Stimulated activated naive CD8-positive, alpha-beta T cell treated with anti-CD3 and anti-CD28 coated beads, Interleukin-15, Interleukin-2, amounts not matched to agents 100 ng/mL and 50 ng/mL, for 24 hours (primary cell): Measurements from ENCODE around the gene MCM3AP.
A peak's percentile ranks its signal among the peaks of the same experiment; 100 is the strongest.

Source experiments
- H3K27ac Mint-ChIP-seq: one replicate; pipeline ENCODE4 v1.8.0; 2021; ENCODE audit warnings: mild to moderate bottlenecking, mixed read lengths
- H3K27me3 Mint-ChIP-seq: one replicate; pipeline ENCODE4 v1.8.0; 2021; ENCODE audit warnings: mixed read lengths
- H3K36me3 Mint-ChIP-seq: one replicate; pipeline ENCODE4 v1.8.0; 2021; ENCODE audit warnings: low read depth, mixed read lengths
- H3K4me1 Mint-ChIP-seq: one replicate; pipeline ENCODE4 v1.8.0; 2021; ENCODE audit warnings: low read depth, mixed read lengths
- H3K4me3 Mint-ChIP-seq: one replicate; pipeline ENCODE4 v1.8.0; 2021; ENCODE audit warnings: mild to moderate bottlenecking, mixed read lengths
- H3K9me3 Mint-ChIP-seq: one replicate; pipeline ENCODE4 v1.8.0; 2021; ENCODE audit warnings: mixed read lengths

MCM3AP gene

GRCh38 chr21:46295996-46296752 is 10.8 kb upstream of the MCM3AP start:
- H3K36me3 Mint-ChIP-seq = peaks cover 25% of the 10 kb centered on the region
- H3K27ac Mint-ChIP-seq = peak overlapping the region; percentile 65
- H3K9me3 Mint-ChIP-seq = no peaks in the 10 kb centered on the region
- H3K4me3 Mint-ChIP-seq = peak overlapping the region; percentile 43
- no peaks in the 10 kb centered on the region for H3K27me3 Mint-ChIP-seq
- H3K4me1 Mint-ChIP-seq = peaks cover 23% of the 10 kb centered on the region

GRCh38 chr21:46295177-46295770 is 9.9 kb upstream of the MCM3AP start:
- Mint-ChIP-seq H3K27ac (peak overlapping the region; percentile 36), H3K4me3 (no peak overlapping the region), H3K4me1 (peaks cover 25% of the 10 kb centered on the region), H3K27me3 (no peaks in the 10 kb centered on the region), H3K9me3 (no peaks in the 10 kb centered on the region), H3K36me3 (peaks cover 20% of the 10 kb centered on the region)

- peaks cover 29% of the 10 kb centered on the region for H3K4me1 Mint-ChIP-seq
- H3K36me3 Mint-ChIP-seq = peaks cover 25% of the 10 kb centered on the region
- no peak overlapping the region for H3K4me3 Mint-ChIP-seq
- H3K27me3 Mint-ChIP-seq = no peaks in the 10 kb centered on the region
- H3K9me3 Mint-ChIP-seq = no peaks in the 10 kb centered on the region
- H3K27ac Mint-ChIP-seq = no peak overlapping the region
These were observed 9.3 kb upstream of the MCM3AP start for GRCh38 chr21:46294647-46295176.

GRCh38 chr21:46291561-46291960 is 6.2 kb upstream of the MCM3AP start:
- H3K27ac Mint-ChIP-seq = no peak overlapping the region
- no peak overlapping the region for H3K4me3 Mint-ChIP-seq

GRCh38 chr21:46289655-46290179 is 4.3 kb upstream of the MCM3AP start:
- Mint-ChIP-seq H3K27ac (no peak overlapping the region), H3K27me3 (no peaks in the 10 kb centered on the region), H3K4me1 (peaks cover 35% of the 10 kb centered on the region), H3K9me3 (no peaks in the 10 kb centered on the region), H3K36me3 (peaks cover 33% of the 10 kb centered on the region), H3K4me3 (no peak overlapping the region)

More at GRCh38 chr21:46291561-46291960, 6.2 kb upstream of the MCM3AP start:
- no peaks in the 10 kb centered on the region for H3K9me3 Mint-ChIP-seq
- H3K4me1 Mint-ChIP-seq = peaks cover 39% of the 10 kb centered on the region
- peaks cover 32% of the 10 kb centered on the region for H3K36me3 Mint-ChIP-seq
- H3K27me3 Mint-ChIP-seq = no peaks in the 10 kb centered on the region

GRCh38 chr21:46287541-46287940 is 2.1 kb upstream of the MCM3AP start:
- peaks cover 51% of the 10 kb centered on the region for H3K4me1 Mint-ChIP-seq
- no peaks in the 10 kb centered on the region for H3K27me3 Mint-ChIP-seq
- peaks cover 51% of the 10 kb centered on the region for H3K36me3 Mint-ChIP-seq
- H3K27ac Mint-ChIP-seq = no peak overlapping the region
- H3K9me3 Mint-ChIP-seq = no peaks in the 10 kb centered on the region
- H3K4me3 Mint-ChIP-seq = no peak overlapping the region

- H3K4me1 Mint-ChIP-seq = peaks cover 58% of the 10 kb centered on the region
- H3K36me3 Mint-ChIP-seq = peaks cover 50% of the 10 kb centered on the region
- H3K27me3 Mint-ChIP-seq = no peaks in the 10 kb centered on the region
- H3K27ac Mint-ChIP-seq = peak overlapping the region; percentile 96
- H3K9me3 Mint-ChIP-seq = no peaks in the 10 kb centered on the region
- peak overlapping the region; percentile 95 for H3K4me3 Mint-ChIP-seq
These were observed 1.2 kb upstream of the MCM3AP start for GRCh38 chr21:46286648-46287002.

GRCh38 chr21:46285761-46286647 is 593 bp upstream of the MCM3AP start, which contains the start of gene YBEY:
Gene YBEY, plus strand, starts transcription at chr21:46286342. Its CDS starts 572 bp downstream, at chr21:46286914.
- H3K27me3 Mint-ChIP-seq = no peaks in the 10 kb centered on the region
- peaks cover 63% of the 10 kb centered on the region for H3K4me1 Mint-ChIP-seq
- H3K36me3 Mint-ChIP-seq = peaks cover 48% of the 10 kb centered on the region

GRCh38 chr21:46284733-46285132 is 678 bp downstream of the MCM3AP start:
- peak overlapping the region; percentile 91 for H3K27ac Mint-ChIP-seq
- H3K36me3 Mint-ChIP-seq = peaks cover 56% of the 10 kb centered on the region
- no peaks in the 10 kb centered on the region for H3K9me3 Mint-ChIP-seq
- peak overlapping the region; percentile 95 for H3K4me3 Mint-ChIP-seq
- no peaks in the 10 kb centered on the region for H3K27me3 Mint-ChIP-seq
- H3K4me1 Mint-ChIP-seq = peaks cover 62% of the 10 kb centered on the region

More at GRCh38 chr21:46285761-46286647, 593 bp upstream of the MCM3AP start, which contains the start of gene YBEY:
- H3K9me3 Mint-ChIP-seq = no peaks in the 10 kb centered on the region
- H3K4me3 Mint-ChIP-seq = peak within 1 kb of the TSS; percentile 95
- peak within 1 kb of the TSS; percentile 96 for H3K27ac Mint-ChIP-seq

GRCh38 chr21:46284077-46284644 is 1.2 kb downstream of the MCM3AP start:
- peaks cover 59% of the 10 kb centered on the region for H3K4me1 Mint-ChIP-seq
- H3K4me3 Mint-ChIP-seq = peak overlapping the region; percentile 95
- H3K27me3 Mint-ChIP-seq = no peaks in the 10 kb centered on the region
- H3K9me3 Mint-ChIP-seq = no peaks in the 10 kb centered on the region
- H3K36me3 Mint-ChIP-seq = peaks cover 59% of the 10 kb centered on the region
- H3K27ac Mint-ChIP-seq = peak overlapping the region; percentile 88

GRCh38 chr21:46274797-46275390 is 10.5 kb downstream of the MCM3AP start:
- H3K36me3 Mint-ChIP-seq = peaks cover 69% of the 10 kb centered on the region
- no peaks in the 10 kb centered on the region for H3K27me3 Mint-ChIP-seq
- H3K4me3 Mint-ChIP-seq = no peak overlapping the region
- H3K27ac Mint-ChIP-seq = no peak overlapping the region
- no peaks in the 10 kb centered on the region for H3K4me1 Mint-ChIP-seq
- no peaks in the 10 kb centered on the region for H3K9me3 Mint-ChIP-seq

GRCh38 chr21:46273341-46273740 is 12.1 kb downstream of the MCM3AP start:
- H3K27ac Mint-ChIP-seq = no peak overlapping the region

GRCh38 chr21:46269466-46269865 is 15.9 kb downstream of the MCM3AP start:
- Mint-ChIP-seq H3K27ac (no peak overlapping the region), H3K27me3 (no peaks in the 10 kb centered on the region), H3K4me1 (no peaks in the 10 kb centered on the region), H3K4me3 (no peak overlapping the region), H3K36me3 (peaks cover 69% of the 10 kb centered on the region), H3K9me3 (no peaks in the 10 kb centered on the region)

More at GRCh38 chr21:46273341-46273740, 12.1 kb downstream of the MCM3AP start:
- no peak overlapping the region for H3K4me3 Mint-ChIP-seq
- H3K27me3 Mint-ChIP-seq = no peaks in the 10 kb centered on the region
- no peaks in the 10 kb centered on the region for H3K4me1 Mint-ChIP-seq
- H3K36me3 Mint-ChIP-seq = peaks cover 66% of the 10 kb centered on the region
- no peaks in the 10 kb centered on the region for H3K9me3 Mint-ChIP-seq

GRCh38 chr21:46268371-46268770 is 17.0 kb downstream of the MCM3AP start:
- no peaks in the 10 kb centered on the region for H3K4me1 Mint-ChIP-seq
- no peaks in the 10 kb centered on the region for H3K9me3 Mint-ChIP-seq
- H3K27me3 Mint-ChIP-seq = no peaks in the 10 kb centered on the region
- no peak overlapping the region for H3K4me3 Mint-ChIP-seq
- peaks cover 62% of the 10 kb centered on the region for H3K36me3 Mint-ChIP-seq
- no peak overlapping the region for H3K27ac Mint-ChIP-seq
